Inflammatory macrophage treated with lipopolysaccharide for 1 hour (primary cell): Measurements from ENCODE around the gene TTC32.

Source experiments
- DNase-seq, 2 donors: peaks; one replicate each; pipeline ENCODE4 v3.0.0-alpha.2; 2020 to 2022

Gene TTC32

DNA sequence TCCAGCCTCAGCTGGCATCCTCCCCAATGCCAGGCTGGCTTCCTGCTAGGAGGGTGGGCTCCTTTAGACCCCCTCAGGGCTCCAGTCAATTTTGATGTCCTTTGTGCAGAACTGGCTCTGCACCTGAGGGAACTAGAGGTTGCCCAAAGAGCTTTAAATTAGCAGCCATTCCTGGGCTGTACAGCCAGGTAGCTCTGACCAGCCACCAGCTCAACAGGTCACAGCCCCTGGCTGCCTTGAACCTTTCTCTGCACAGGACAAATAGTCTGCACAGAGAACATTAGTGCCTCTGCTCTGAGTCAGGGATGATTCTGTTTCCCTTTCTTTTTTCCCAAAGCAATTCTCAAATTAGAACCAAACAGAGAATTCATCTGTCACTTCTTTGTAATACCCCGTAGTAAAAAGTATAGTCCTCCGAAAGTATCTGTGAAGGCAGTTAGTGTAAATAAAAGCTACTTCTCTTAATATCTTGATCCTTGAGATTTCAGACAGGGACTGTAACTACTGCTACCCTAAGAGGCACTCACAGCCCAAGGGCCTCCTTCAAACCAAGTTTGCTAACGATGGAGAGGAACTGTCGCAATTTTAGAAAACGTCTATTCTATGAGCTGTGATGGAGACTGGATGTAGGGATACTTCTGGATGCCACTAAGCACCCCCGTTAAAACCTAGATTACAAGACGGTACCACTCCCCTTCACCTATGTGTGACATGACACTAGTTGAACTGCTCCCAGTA lies 3.0 kb downstream of the TTC32 start:
- no peak for DNase-seq

DNA sequence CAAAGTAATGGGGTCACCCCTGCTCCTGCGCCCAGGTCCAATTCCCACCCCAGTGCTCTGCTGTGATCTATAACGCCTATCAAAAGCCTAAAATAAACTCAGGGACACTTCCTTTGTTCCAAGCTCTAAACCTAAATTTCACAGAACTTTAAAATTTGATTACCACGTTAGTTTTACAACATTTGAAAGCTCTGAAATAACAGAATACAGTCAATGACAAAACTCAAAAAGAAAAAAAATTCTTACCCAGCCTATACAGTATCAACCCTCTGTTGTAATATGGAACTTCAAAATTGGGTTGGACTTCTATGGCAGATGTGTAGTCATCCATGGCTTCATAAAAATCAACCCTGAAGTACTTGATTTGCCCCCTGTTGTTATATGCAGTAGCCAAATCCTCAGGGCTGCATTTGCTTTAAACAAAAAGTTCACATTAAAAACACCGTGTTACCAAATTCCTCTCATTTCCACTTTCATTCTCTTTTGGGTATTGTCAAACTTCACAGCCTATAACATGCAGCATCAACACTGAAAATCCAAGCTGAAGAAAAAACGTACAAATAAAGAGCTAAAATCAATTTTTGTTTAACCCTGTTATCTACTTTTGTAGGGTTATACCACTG lies 4.0 kb downstream of the TTC32 start:
- DNase-seq, result no peak

DNA sequence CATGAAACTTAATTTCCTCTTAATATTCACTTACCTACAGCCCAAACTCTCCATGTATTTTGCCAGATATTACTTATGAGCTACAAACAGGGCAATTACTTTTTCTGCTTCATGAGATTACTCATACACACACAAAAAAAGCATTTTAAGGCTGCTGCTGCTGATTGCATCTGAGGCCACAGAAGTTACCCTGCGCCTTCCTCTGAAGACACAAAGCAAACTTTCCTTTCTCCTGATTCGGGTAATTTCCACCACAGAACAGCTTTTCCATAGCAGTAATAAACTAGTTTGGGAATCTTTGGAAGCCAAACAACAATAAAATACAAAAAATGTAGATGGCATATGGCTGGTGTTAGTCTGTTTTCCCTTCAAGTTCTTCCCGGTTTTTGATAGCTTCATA lies 6.2 kb downstream of the TTC32 start:
- no peak for DNase-seq

DNA sequence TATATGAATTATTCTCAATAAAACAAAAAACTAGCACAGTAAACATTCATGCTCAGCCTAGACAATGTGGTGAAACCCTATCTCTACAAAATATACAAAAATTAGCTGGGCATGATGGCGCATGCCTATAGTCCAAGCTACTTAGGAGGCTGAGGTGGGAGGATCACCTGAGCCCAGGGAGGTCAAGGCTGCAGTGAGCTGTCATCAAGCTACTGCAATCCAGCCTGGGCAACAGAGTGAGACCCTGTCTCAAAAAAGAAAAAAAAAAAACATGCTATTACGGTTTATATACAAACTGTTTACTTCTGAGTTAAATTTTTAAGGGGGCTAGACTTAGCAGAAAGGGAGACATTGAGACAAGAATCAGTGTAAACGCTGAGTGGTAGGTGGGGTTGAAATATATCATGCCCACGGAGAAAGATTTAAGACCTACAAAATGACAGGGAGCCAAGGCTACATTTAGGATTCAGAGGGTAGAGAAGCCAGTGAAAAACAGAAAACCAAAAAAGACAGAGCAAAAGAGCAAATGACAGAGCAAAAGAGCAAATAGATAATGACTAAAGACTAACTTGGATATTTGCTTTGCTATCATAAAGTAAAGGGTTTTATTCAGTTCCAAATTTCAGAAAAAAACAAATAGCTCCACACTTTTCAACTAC lies 7.5 kb downstream of the TTC32 start:
- no peak for DNase-seq

DNA sequence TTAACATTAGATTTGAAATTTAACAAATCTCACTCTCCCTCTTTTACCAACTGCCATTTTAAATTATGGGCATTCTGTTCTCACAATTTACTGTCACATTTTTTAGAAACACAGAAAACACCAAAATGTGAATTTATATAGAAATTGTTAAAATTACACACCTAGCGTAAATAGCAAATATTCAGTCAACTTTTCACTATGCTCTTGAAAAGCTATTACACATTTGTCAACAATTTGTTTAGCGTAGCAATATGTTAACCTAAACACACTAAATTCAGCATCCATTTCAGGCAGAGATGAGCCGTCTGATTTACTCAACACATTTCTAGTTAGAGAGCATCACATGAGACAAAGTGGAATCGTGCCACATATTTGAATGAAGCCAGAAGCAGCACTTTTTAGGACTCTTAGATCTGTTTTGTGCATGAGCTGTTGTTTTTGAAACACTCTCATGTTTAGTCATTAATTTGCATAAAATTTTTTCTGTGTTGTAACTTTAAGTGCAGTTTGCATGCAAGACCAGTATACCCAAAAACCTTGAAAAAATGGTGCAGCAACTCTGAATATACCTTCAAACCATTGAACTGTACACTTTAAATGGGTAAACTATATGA lies 8.2 kb downstream of the TTC32 start:
- DNase-seq, result peak; percentile 22 to 24

DNA sequence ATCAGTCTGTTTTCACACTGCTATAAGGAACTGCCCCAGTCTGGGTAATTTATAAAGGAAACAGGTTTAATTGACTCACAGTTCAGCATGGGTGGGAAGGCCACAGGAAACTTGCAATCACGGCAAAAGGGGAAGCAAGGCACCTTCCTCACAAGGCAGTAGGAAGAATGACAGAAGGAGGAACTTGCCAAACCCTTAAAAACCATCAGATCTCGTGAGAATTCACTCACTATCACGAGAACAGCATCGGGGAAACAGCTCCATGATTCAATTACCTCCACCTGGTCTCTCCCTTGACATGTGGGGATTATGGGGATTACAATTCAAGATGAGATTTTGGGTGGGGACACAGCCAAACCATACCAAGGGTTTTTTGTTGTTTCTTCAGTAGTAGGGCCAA lies 9.8 kb downstream of the TTC32 start:
- DNase-seq, result peak; percentile 87 to 95

DNA sequence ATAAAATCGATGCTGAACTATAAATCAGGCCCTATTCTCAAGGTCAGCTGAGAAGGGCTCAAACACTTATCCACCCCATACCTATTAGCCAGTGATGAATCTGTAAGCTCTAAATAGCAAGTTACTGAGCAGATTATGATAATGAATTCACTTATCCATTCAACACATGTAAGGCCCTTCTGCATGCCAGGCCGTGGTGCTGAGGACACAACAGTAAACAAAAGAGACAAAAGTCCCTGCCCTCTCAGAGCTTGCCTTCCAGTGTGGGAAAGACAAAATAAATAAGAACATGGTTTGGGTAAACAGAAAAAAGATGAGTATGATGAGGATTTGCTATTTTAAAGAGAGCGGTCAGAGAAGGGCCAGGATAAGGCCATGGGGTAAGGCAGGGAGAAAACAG lies 11.7 kb downstream of the TTC32 start:
- no peak for DNase-seq

DNA sequence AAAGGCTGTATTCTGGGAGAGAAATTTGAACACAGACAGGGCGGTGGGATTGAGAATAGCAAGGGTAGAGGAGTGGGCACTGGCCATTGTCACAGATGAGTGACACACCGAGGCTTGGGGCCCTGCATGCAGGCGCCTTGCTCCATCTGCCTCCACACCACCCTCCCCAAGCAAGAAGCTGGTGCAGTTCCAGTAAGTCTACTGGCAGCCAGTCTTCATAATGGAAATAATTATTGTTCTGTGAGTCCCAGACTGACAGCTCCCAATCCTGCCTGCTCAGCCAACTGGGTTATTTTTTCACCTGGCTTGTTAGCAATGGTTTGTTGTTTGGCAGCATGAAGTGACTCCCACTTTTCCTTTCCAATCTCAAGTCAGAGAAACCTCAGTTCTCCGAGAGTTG lies 13.0 kb downstream of the TTC32 start:
- no peak for DNase-seq

DNA sequence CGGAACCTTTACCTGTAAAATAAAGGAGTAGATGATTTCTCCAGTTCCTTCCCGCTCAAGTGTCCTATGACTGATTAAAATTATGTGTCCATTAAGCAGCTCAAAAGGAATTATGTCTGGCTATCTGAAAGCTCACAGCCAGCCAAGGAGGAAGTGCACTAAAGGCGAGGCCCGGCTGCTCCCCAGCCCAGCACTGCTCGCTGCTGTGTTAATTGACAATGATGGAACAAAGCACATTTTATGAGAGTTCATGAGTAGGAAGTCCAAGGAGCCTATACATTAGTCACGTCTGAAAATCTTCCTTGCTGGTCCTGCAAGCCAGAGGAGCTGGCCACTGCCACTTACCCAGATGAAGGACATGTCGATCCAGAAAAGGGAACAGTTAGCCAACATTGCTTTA lies 14.3 kb downstream of the TTC32 start:
- DNase-seq, result peak in 1 of 2 donors; percentile 48

DNA sequence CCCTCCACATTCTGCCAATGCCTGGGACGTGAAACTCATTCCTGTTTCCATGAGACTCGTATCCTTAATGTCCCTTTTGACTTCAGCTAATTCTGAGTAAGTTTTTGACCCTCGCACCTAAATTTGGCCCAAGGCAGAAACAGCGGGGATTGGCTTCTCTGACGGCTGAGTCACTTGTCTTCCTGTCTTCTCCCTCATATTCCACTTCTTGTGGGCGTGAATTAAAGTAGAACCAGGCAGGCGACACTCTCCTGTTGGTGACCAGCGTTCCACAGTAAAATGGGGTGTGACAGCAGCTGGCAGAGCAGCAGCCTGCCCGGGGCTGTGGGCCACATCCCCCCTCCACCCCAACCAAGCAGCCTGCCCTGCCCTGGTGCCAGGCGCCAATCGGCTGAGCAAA lies 15.5 kb downstream of the TTC32 start:
- DNase-seq, result no peak

DNA sequence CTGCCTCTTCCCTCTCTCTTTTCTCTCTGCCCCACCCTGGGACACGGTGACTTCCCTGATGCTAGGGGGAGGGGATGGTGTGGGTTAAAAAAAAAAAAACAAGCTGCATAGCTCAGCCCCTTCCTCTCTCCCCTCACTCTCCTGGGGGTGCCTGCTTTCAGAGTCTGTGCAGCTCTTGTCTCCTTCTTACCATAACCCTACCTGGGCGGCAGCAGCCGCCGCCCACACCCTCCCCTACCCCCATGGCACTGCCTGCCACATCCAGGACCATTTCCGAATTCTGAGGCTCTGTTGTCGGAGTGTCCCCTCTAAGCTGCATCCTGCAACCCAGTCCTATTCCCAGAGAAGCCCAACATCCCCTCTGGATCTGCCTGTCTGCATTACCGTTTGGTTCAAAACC lies 16.0 kb downstream of the TTC32 start:
- DNase-seq, result no peak

DNA sequence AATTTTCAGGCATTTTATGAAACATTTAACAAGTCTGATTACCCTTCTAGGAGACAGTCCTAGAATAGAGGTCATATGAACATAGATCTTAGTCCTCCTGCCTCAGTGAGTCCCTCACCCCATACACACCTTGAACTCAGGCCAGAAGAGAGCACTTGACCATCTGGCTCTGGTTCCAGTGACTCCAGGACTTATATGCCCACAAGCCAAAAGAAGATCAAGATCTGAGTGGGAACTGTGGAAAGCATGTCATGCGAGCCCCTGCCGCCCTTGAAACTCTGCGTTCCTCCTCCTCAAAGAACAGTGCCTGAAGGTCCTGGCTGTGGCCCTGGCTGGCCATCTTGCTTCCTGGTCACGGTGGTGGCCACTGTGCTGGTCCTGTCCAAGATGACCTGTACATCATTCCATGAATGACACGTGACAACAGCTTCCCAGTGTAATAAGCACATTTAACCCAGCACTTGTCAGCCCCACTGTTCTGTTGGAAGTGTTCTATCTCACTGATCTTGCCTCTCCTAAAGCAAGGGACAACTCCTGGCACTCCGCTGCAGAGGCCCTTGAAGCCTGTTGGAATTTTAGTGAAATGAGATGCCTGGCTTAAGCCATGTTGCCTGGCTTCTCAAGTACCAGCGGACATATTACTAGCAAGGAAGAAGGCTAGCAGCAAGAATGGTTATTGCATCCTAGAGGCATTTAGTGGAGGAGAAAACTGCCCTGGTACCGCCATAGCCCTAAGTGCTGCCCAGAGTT lies 17.6 kb downstream of the TTC32 start:
- no peak for DNase-seq

DNA sequence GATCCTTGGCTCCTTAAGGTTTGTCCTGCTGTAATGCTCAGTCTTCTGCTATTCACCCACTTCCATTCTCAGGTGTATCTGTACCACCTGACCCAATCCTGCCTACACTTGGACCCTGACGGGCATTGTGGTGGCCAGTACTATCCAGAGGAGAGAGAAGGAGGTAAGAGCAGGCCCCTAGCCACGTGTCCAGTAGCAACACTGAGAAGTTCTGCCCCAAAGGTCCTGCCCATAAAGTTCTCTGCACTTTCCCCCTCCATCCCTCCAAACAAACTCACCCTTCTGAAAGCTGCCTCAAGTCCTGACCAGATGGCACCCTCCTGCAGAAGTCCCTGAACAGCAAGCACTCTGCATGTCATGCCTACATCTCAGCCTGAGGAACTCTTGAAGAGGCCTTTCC lies 18.3 kb downstream of the TTC32 start:
- DNase-seq, result no peak

DNA sequence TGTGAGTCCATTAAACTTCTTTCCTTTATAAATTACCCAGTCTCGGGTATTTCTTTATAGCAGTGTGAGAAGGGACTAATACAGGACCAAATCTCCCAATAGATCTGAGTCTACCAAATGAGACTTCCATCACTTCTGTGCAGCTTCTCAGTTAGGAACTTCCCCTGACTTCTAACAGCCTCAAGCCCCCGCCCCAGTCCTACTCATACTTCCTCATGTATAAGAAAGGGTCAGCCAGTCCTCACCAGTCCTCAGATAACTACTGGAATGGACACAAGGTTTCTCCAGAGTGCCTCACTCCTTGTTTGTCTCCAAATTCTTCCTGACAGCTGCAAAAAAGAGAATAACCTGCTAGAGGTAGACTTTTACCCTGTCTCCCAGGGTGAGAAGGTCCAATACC lies 19.5 kb downstream of the TTC32 start:
- DNase-seq, result no peak

DNA sequence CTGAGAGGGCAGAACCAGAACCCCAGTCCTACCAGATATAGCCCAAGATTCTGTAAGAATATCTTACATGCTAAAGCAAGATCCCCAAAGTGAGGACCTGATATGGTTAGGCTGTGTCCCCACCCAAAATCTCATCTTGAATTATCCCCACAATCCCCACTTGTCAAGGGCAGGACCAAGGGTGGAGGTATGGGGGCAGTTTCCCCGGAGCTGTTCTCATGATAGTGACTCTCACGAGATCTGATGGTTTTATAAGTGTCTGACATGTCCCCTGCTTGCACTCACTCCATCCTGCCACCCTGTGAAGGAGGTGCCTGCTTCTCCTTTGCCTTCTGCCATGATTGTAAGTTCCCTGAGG lies 19.9 kb downstream of the TTC32 start:
- no peak for DNase-seq

DNA sequence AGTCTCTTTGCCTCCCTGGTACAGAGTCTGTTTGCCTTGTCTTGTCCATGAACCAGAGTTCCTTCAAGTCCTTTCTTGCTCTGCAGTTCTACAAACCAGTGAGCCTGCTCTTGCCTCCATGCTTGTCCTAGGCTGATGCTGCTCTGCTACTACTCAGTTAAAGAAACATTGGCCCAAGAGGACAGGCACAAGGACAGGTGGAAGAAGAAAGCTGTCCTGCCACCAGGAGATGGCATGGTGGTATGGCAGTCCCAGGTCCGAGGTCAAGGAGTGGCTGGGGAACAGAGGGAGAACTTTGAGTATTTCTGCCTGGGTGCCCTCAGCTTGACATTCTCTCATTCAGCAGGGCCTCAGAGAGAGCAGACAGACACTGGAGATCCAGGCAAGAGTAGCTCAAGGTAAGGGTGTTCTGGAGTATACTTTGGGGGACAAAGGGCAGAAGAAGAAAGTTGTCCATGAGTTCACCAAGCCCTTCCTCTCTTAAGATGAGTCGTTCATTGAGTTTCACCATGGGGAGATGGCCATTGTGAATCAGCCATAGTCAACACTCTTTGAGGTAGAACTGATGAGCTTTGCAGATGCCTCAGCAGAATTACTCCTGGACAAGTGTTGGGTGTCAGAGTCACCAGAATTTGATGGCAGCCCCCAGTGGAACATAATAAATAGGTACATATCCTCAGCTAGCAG lies 20.4 kb downstream of the TTC32 start:
- DNase-seq, result no peak

DNA sequence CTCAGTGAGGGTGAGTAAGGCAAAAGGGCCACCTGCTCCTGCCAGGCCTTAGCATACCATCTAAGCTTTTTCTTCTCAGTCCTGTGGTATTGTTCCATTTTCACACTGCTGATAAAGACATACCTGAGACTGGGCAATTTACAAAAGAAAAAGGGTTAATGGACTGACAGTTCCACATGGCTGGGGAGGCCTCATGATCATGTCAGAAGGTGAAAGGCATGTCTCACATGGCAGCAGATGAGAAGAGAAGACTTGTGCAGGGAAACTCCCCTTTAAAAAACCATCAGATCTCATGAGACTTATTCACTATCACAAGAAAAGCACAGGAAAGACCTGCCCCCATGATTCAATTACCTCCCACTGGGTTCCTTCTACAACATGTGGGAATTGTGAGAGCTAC lies 21.6 kb downstream of the TTC32 start:
- DNase-seq, result peak in 1 of 2 donors; percentile 64

DNA sequence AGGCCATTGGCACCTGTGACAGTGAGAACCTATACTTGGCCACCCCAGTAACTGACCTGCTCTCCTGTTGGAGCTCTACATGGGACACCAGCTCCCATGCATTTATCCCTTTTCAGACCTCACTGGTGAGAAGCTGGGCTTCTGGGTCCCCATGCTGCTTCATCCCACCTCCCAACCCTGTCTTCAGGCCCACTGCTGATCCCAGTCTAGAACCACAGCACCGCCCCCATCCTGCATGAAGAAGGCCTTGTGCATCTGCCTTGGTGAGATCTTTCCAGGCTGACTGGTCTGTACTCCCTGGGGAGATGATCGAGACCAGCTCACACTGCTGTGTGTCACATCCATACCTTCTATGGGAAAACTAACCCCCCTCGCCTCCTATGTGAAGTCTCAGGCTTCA lies 22.7 kb downstream of the TTC32 start:
- no peak for DNase-seq

DNA sequence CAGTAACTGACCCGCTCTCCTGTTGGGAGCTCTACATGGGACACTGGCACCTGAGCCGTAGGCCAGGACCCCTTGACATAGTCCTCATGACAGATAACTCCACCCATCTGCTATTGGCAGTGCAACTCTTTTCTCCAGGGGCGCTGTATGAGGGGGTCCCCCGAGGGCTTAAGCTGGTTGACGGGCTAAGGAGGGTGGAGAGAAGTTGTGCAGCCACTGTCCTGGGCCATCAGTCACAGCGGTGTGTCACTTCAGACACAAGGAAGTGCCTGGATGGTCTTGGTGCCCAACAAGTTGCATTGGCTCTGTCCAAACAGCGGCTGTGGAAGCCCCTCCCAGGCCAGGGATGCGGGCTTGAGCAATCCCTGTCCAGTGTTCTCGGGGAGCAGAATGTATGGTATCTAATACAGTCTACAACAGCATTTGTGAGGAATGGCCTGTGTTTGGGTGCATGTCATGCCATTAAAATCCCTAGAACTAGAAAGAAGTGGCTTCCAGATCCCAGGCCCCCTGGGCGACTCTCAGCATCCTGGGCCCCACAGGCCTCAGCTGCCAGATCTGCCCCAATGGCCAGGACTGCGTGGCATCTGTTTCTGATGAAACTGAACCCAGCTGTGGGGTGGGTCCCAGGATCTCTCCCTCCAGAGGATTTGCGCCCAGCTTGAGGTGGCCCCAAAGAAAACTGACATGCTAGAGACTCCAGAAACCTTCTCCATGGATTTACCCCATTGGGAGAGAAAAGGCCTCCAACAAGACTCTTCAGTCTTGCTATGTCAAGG lies 23.3 kb downstream of the TTC32 start:
- DNase-seq, result no peak

DNA sequence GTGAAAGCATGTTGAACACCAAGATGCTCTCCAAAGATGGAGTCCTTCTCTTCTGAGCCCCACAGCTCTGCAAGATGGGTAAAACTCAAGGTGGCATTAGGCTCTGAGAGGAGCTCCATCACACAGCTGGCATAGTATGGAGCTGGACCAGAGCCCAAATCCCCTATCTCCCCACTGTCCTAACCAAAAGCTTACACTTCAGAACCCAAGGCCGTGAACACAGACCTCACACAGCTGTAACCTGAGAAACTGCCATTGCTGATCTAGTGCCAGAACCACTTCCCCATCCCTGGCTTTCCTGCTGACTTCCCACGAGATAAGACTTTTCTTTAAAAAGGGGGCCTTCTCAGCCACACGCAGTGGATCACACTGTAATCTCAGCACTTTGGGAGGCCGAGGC lies 25.0 kb downstream of the TTC32 start:
- DNase-seq, result no peak

DNA sequence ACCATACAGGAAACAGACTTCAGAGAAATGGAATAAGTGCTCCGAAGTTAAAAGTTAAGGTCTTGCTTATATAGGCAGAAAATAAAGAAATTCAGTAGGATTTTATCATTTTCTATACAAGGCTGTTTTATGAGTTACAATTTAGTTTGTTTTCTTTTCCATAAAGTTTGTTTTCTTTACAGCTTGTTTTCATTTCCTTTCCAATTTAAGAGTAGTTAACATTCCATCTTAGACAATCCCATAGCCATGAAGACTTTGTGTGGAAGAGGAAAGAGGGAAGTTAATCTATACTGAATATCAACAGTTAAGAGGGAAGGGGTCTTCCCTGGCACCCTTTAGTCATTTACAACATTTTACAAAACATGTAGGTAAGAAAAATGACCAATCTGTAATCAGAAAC lies 26.5 kb downstream of the TTC32 start:
- no peak for DNase-seq

DNA sequence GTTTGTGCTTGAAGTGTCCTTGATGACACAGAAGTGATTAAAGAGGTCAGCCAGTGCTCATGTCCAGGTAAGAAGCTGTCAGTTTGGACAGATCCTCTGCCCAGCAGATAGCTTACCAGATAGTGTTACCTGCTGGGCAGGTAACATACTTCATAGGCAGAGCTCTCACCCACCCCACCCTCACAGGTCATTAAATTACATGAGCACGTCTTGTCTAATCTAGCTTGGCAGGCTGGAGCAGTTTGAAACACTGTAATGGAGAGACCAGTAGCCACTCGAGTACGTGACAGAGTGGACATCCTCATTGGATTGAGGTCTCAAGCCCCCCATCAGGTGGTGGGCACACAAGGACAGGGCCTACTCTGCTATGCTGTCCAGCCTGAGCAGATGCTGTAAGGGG lies 27.1 kb downstream of the TTC32 start:
- DNase-seq, result no peak
